DOHH2 (cell line): ENCODE results near the gene OIT3.

Experiments
- CTCF ChIP-seq: fragments of 200-600 bp; sonication (generic); IDR thresholded peaks from one replicate; pipeline ENCODE4 v1.5.1; 2014; ENCODE audit warnings: antibody characterized with exemption, mild to moderate bottlenecking, low read depth, low read length; ENCODE audit not compliant: poor library complexity, severe bottlenecking
- EZH2phosphoT487 ChIP-seq: fragments of 200-600 bp; sonication (generic); IDR thresholded peaks from 2 replicates; pipeline ENCODE4 v1.6.1; 2017; ENCODE audit warnings: borderline replicate concordance, mild to moderate bottlenecking, antibody characterized with exemption, low read length, moderate library complexity, mixed read lengths

DNA sequence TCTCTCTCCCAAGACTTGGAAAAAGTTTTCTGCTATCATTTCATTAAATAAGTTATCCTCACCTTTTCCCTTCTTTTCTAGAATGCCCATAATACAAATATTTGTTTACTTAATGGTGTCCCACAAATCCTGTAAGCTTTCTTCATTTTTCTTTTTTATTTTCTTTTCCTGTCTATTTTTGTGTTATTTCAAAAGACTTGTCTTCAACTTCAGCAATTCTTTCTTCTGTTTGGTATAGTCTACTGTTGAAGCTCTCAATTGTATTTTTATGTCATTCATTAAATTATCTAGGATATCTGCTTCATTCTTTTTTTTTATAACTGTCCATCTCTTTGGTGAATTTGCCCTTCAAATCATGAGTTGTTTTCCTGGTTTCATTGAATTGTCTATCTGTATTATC lies 86.2 kb downstream of the OIT3 start:
- no peak for TF ChIP-seq CTCF
- no peak for TF ChIP-seq EZH2phosphoT487
